Measurements from ENCODE around the gene NMNAT2. TPM values are rescaled to one million over a fixed set of nuclear protein-coding genes. Genes with fewer than 3 reads are reported as not detected.

The NMNAT2 gene
- total and polyA plus RNA-seq, 2 donors (not counting 3 experiments of a cell fraction or from before 2014, with no cell fraction given): 0.28 to 0.38 TPM

GRCh38 chr1:183226963-183227362 is 191.2 kb downstream of the NMNAT2 start:
- H3K4me1 ChIP-seq (ENCODE audit: control insufficient read depth, extremely low read depth, insufficient read depth, low read length): peaks cover 13% of the 10 kb centered on the region
- H3K4me2 ChIP-seq (ENCODE audit: insufficient read depth, low read length): no peak overlapping the region
- dilution Hi-C loops (cut with MboI; ENCODE audit: extremely low pct_ligation_motif_present, low sequenced_read_pairs) (no loop called here), intact Hi-C loops (cut with micrococcal nuclease) (no loop called here)
- no peaks in the 10 kb centered on the region for H3K36me3 ChIP-seq (ENCODE audit: control insufficient read depth in 2 of 2, extremely low read depth in 1 of 2, insufficient read depth in 2 of 2, low read length in 2 of 2)
- H3K27ac ChIP-seq (ENCODE audit: insufficient read depth, low read depth, low read length): no peak overlapping the region
- no peak overlapping the region for H3K4me3 ChIP-seq (replicated peaks in 1 of 3; ENCODE audit: insufficient read depth in 1 of 3, low read depth in 1 of 3, low read length in 3 of 3)
- H3K27me3 ChIP-seq (ENCODE audit: control insufficient read depth in 2 of 2, insufficient read depth in 2 of 2, low read length in 2 of 2): no peaks in the 10 kb centered on the region
- H4K20me1 ChIP-seq (replicated peaks; ENCODE audit: control insufficient read depth, extremely low read depth, insufficient read depth, low read length): no peaks in the 10 kb centered on the region
- FAIRE-seq (no peak), DNase-seq (ENCODE audit: low read depth, low spot score) (no peak)
- no peak overlapping the region for H3K9ac ChIP-seq (replicated peaks; ENCODE audit: extremely low read depth, insufficient read depth, low read length)
- no peak overlapping the region for H2AFZ ChIP-seq (ENCODE audit: low read depth, low read length)
- H3K9me3 ChIP-seq (replicated peaks; ENCODE audit: control insufficient read depth, insufficient read depth, low read length): no peaks in the 10 kb centered on the region
- no TSS peak for BruUV-seq (replicated peaks)
- ChIA-PET POLR2A (no interaction called here), CTCF (interaction anchor here (0.9 to 6.3 kb wide), 19 partner anchors 8 to 284 kb away, joined by 3 to 47 read pairs (median 7); no protein-coding TSS in a partner anchor)
- TF ChIP-seq POLR2A (IDR thresholded peaks at IDR 0.05; ENCODE audit: low read depth, low read length): no peak
- no peak for TF ChIP-seq GATA2 (IDR thresholded peaks at IDR 0.05; ENCODE audit: insufficient read depth, insufficient read length, low read depth, low read length)
- no peak for TF ChIP-seq MAX (IDR thresholded peaks at IDR 0.05; ENCODE audit: insufficient read depth, insufficient read length)
- TF ChIP-seq CTCF (IDR thresholded peaks at IDR 0.05; ENCODE audit: extremely low read depth in 1 of 2, insufficient read depth in 1 of 2, low read depth in 1 of 2, low read length in 2 of 2): no peak
- TF ChIP-seq JUN (IDR thresholded peaks at IDR 0.05; ENCODE audit: borderline replicate concordance, insufficient read depth, insufficient read length, low read depth): no peak
- TF ChIP-seq POLR2AphosphoS5 (IDR thresholded peaks at IDR 0.05; ENCODE audit: insufficient read depth, low read depth, low read length): no peak
- no peak for TF ChIP-seq MYC (IDR thresholded peaks at IDR 0.05; ENCODE audit: low read depth, low read length)
- TF ChIP-seq FOS (IDR thresholded peaks at IDR 0.05; ENCODE audit: borderline replicate concordance, insufficient read depth, low read length): no peak
- TF ChIP-seq EZH2 (IDR thresholded peaks at IDR 0.05; ENCODE audit: borderline replicate concordance, low read depth, low read length, severe bottlenecking): no peak
- no peaks in the 10 kb centered on the region for H3K79me2 ChIP-seq (ENCODE audit: control insufficient read depth, insufficient read depth, low read length)
- no peaks in the 10 kb centered on the region for H3K9me1 ChIP-seq (replicated peaks; ENCODE audit: control insufficient read depth, extremely low read depth, insufficient read depth, low read length)
